HG03066 (cell line): ENCODE data around the gene REC8.

Experiments used
- ATAC-seq: cut with Tn5 transposase; IDR thresholded peaks from one replicate; pipeline ENCODE4 v1.9.1; 2021; ENCODE audit warnings: low read depth; ENCODE audit not compliant: unreplicated experiment

The REC8 gene

DNA sequence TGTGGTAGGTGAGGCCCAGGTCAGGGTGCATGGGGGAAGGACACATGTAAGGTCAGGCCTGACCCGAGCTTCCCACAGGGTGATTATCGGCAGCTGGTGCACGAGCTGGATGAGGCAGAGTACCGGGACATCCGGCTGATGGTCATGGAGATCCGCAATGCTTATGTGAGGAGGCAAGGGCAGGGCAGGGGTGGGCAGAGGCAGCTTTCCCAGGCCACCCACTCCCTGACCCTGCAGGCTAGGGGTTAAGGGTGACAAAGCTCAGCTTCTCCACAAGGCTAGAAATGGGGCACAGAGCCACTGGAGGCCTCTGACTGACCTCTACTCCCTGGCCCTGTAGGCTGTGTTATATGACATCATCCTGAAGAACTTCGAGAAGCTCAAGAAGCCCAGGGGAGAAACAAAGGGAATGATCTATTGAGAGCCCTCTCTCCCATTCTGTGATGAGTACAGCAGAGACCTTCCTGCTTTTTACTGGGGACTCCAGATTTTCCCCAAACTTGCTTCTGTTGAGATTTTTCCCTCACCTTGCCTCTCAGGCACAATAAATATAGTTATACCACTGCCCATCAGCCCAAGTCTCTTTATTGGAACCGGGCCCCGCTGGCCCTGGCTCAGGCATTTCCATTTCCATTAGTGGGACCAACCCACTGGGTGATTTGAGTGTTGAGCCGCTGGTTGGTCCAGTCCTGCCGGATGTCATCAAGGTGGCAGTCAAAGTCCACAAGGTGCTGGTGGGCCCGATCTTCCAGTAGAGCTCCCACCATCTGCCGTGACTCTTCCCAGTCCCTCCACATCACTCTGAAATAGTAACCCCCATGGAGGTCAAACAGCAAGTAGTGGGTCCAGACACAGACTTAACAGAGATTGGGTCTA is 33.2 kb upstream of the REC8 start:
- no peak for ATAC-seq

DNA sequence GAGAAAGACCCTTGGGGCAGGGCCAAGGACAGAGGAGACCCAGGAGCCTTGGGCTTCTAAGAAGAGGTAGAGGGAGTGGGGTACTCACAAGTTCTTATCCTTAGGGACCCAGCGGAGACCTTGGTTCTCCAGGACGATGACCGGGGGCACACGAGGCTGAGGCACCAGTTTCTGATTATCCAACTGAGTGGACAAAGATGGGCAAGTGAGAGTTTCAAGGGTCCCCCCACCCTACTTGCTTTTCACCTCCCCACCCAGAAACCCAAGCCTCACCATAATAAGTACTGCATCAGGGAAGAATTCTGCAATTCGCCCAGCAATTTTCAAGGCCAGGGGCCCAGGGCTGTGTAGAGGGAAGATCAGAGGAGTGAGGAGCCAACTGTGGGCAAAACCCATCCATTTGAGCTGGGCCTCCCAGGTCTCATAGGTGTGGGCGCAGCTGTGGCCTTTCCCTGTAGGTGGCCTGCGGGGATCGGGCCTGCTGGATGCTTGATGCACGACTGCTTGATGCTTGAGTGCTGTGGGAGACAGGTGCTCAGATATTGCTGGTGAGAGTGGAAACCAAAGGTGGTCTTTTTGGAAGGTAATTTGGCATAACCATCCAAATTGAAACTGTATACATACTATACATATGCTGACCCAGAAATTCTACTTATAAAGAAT is 32.5 kb upstream of the REC8 start:
- no peak for ATAC-seq

DNA sequence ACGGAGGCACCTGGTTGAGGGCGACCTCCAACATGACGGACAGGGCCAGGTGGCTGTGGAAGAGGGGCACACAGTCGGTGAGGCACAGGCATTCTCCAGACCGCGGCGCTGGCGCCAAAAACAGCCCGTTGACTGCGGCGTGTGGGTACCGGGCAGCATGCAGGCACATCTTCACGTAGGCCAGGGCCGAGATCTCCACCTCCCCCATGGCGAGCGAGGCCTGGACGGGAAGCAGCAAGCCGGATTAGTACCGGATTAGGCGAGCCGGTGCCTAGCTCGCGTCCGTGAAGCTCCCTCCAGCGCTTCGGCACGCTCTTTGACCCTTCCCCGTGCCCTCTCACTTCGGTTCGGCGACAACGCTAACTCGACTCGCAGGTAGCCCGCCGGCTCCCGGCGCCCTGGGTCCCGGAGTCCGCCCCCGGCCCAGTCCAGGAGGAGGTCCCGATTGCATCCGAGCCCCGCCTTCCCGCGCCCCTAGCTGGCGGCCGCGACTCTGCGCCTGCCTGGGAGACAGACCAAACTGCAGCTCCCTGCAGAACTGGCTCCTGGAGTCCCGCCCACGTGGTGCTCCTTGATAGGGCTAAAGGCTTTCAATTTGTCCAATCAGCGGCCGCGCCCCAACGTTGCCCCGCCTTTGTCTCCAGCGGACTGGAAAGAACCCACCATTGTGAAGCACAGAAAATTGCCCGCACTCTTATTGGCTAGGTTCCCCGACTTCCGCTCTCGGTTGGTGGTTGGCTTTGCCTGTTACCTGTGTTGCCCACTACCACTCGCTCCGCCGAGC is 30.6 kb upstream of the REC8 start, which contains the start of gene EMC9:
EMC9 (minus strand) TSS at position 495 of the 784 bp plus-strand sequence; CDS start at position 208, 287 bp downstream.
- ATAC-seq: peak; percentile 81

- no peak for ATAC-seq
Observed at GRCh38 chr14:24143511-24143910, 28.4 kb upstream of the REC8 start.

GRCh38 chr14:24144451-24144850 is 27.4 kb upstream of the REC8 start:
- ATAC-seq: no peak

GRCh38 chr14:24145219-24145618 is 26.7 kb upstream of the REC8 start:
- no peak for ATAC-seq

GRCh38 chr14:24145690-24146452 is 26.0 kb upstream of the REC8 start:
- no peak for ATAC-seq

- peak; percentile 57 for ATAC-seq
Observed at GRCh38 chr14:24146453-24146977, 25.4 kb upstream of the REC8 start, which contains the start of gene PSME2. TSS of gene PSME2 (minus strand) at chr14:24146610. CDS start at chr14:24146581, 29 bp downstream.

GRCh38 chr14:24146978-24147760 is 24.7 kb upstream of the REC8 start, which contains the start of gene RNF31:
TSS of gene RNF31 (plus strand) at chr14:24147498. CDS start at chr14:24147699, 201 bp downstream.
- peak; percentile 85 for ATAC-seq

- no peak for ATAC-seq
Observed at GRCh38 chr14:24147761-24148428, 24.0 kb upstream of the REC8 start.

GRCh38 chr14:24149302-24149969 is 22.4 kb upstream of the REC8 start:
- ATAC-seq: no peak

DNA sequence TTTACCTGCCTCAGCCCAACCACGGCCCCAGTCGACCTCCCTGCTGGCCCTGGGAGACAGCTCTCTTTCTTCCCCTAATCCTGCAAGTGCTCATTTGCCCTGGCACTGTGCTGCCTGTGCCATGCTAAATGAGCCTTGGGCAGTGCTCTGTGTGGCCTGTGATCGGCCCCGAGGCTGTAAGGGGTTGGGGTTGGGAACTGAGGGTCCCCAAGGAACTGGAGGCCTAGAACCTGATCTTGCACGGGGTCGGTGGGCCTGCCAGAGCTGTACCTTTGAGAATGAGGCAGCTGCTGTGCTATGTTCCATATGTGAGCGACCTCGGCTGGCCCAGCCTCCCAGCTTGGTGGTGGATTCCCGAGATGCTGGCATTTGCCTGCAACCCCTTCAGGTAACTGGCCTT is 21.8 kb upstream of the REC8 start:
- no peak for ATAC-seq

- no peak for ATAC-seq
Observed at GRCh38 chr14:24150567-24150966, 21.3 kb upstream of the REC8 start.

GRCh38 chr14:24150993-24151392 is 20.9 kb upstream of the REC8 start:
- ATAC-seq: no peak

- no peak for ATAC-seq
Observed at GRCh38 chr14:24151404-24152080, 20.3 kb upstream of the REC8 start.

DNA sequence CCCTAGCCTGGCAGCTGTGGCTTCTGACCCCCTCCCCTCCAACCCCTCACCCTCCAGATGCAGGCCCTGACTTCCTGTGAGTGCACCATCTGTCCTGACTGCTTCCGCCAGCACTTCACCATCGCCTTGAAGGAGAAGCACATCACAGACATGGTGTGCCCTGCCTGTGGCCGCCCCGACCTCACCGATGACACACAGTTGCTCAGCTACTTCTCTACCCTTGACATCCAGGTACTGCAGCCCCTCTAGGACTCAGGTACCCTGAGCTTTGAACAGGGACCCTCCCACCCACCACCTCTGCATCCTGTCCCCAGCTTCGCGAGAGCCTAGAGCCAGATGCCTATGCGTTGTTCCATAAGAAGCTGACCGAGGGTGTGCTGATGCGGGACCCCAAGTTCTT is 16.8 kb upstream of the REC8 start:
- ATAC-seq: no peak

GRCh38 chr14:24156840-24157239 is 15.0 kb upstream of the REC8 start:
- no peak for ATAC-seq
